HG02884 (cell line): ENCODE results near the gene TDRD12.
"Not testable (repeated sequence)": the region's sequence is repeated elsewhere in the genome, so short reads cannot be mapped to it uniquely, and the experiment has no call there.

ENCODE experiments used
- ATAC-seq: cut with Tn5 transposase; IDR thresholded peaks from one replicate; pipeline ENCODE4 v1.9.1; 2021; ENCODE audit warnings: mild to moderate bottlenecking, moderate library complexity; ENCODE audit not compliant: unreplicated experiment

Gene TDRD12

DNA sequence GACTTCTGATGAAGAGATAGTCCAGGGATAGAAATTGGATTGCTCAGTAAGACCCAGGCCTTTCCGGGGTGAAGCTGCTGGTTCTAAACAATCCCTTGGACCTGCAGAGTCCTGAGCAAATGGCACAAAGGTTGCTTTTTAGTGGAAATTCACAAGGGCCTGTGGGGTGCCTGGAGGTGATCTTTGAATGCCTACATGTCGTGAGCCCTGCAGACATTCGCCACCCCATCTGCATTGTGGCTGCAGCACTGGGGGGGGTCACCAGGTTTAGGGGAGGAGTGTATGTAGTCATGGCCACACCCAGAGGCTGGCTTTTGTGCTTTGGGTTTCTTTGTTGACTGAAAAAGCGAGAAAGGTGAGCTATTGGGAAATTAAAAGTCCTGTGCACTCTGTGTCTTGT lies 108.6 kb downstream of the TDRD12 start:
- ATAC-seq = no peak

DNA sequence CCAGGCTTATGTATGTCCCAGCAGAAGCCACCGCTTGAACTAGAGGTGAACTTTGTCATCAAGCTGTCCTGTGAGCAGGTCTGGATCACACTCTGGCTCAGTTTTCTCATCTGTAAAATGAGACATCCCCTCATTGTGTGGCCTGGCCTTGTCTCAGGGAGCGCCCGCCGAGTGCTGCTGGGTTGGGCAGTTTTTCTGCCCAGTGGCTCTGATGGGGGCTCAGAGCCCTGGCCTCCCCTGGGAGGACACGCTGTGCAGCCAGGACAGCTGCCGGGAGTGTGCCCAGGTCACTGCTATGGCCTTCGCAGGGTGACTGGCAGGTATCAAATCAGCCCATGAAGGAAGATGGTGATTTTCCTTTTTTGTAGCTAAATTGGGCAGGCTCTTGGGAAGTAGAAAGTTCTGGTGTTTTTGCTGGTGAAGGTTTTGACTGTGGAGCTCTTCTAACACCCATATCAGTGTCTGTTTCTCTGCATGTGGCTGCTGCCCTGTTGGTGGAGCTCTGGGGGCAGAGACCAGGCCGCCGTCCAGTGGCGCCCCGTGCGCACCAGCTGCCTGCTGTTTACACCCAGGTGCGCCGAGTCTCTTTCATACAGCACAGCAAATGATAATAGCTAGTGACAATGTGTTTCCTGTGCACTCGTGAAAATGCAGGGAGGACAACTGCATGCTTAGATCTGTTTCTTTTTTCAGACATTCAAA lies 109.2 kb downstream of the TDRD12 start:
- no peak for ATAC-seq

DNA sequence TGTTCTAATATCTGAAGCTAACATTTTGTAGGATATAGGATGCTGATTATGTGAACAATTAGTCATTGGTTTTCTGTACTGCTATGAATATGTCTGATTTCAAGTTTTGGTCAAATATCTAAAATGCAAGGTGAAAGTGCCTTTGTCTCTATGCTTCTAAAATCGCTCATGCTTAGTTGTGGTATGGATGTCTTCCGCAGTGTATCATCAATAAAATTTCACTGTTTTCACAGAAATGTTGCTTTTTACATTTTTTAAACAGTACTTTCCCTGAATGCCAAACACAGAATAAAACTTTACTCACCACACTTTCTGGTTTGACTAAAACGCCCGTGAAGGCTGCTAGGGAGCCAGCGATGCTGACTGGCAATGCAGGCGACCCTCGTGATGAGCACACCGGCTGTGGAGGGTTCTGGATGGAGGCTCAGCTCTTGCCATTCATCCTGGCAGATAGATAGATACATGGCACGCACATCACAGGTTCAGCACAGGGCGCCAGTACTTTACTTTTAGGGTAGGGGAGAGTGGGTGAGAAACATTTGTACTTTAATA lies 109.9 kb downstream of the TDRD12 start:
- no peak for ATAC-seq

DNA sequence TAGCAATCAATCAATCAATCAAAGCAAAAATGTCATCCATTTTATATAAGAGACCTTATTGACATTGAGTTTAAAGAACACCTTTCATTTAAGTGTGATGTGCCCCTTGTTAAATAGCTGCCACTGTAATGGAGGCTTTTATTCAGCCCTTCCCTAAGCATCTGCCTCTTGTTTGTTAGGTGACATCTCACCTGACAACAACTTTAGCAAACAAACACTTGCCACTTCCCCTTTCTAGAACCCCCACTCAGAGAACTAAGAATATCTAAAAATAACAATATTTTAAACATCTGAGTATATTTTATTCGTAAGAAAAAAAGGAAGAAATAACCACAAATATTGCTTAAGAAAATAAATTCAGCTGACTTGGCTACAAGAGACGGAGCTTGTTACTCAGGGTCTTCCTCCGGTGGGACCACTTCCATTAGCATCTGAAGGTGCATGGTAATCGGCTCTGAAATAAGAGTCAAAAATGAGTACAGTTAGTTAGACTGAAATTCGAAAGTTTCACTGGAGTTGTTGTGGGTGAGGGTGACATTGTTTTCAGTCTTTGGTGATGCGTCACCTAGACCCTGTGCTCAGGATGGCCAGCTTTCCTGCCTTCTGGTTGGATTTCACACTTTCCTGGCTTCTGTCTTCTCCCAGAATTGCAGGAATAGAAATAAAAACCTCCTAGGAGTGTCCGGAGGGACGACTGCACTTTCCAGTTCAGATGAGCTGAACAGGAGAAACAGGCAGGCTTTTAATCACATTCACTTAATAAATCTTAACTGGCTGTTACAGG lies 110.9 kb downstream of the TDRD12 start:
- no peak for ATAC-seq

- no peak for ATAC-seq
These were observed 112.0 kb downstream of the TDRD12 start for GRCh38 chr19:32831611-32832010.

GRCh38 chr19:32832094-32832493 lies 112.5 kb downstream of the TDRD12 start:
- not testable (repeated sequence) for ATAC-seq

DNA sequence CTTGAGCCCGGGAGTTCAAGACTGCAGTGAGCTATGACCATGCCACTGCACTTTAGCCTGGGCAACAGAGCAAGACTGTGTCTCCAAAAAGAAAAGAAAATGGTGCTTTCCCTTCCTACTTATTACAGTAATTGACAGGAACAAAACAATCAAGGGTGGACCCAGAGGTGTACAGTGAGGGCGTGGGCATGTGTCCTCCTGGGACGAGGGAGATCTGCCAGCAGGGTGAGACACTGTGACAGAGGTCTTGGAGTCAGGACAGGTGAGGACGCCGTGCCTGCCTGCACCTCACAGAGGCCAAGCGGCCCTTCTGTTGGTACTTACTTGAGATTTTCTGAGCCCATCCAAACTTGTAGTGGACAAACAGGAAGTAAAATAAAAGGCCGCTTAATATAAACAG lies 113.3 kb downstream of the TDRD12 start:
- not testable (repeated sequence) for ATAC-seq

GRCh38 chr19:32833388-32833787 lies 113.8 kb downstream of the TDRD12 start:
- not testable (repeated sequence) for ATAC-seq

DNA sequence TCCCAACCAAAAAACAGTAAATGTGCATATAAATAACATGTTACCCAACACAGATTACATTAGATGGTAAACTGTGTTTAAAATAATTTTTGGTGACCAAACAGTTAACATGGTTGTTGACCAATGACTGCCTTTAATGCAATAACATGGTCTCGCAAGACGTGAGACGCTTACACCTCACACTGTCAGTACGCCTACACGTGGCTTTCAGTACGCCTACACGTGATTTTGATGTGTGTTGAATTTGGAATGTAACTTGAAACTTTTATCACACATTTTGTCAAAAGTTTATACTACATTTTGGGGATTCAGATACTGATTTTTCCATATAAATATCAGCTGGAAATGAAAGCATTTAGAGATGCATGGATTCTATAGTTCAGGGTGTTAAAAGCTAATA lies 118.0 kb downstream of the TDRD12 start:
- ATAC-seq = no peak

DNA sequence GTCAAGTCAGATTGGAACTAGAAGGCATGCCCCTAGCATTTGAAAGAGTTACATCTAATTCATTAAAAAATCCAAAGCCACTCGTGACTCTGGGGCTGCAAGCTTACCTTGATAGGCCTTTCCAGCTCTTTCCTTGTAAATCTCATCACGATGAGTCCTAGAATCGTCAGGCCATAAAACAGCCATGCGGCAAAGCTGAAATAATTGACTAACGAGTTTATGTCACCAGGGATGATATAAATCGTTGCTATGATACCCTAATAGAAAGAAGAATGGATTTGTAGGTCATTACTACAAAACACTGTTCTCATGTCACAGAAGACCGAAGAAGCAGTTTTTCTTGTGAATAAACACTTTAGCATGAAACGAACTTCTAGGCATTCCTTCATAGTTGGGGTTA lies 122.5 kb downstream of the TDRD12 start:
- no peak for ATAC-seq

DNA sequence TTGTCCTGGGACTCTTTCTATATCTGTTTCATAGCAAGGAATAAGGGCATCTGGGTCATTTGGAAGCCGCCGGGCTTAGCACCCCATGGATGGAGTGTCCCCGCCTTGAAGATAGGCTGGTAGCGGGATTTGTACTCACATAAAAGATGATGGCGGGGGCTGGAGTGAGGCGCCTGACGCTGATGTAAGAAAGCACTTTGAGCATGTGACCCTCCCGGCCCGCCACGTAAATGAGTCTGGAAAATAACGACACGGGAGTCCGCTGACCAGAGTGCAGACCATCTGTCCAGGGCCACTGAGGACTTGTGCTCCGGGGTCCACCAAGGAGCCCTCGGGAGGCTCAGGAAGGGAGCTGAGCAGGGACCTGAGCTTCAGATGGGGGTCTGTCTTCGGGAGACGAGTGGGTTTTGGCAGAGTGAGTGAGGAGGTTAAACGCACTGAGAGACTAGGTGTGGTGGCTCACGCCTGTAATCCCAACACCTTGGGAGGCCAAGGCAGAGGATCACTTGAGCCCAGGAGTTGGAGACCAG lies 124.2 kb downstream of the TDRD12 start:
- no peak for ATAC-seq

DNA sequence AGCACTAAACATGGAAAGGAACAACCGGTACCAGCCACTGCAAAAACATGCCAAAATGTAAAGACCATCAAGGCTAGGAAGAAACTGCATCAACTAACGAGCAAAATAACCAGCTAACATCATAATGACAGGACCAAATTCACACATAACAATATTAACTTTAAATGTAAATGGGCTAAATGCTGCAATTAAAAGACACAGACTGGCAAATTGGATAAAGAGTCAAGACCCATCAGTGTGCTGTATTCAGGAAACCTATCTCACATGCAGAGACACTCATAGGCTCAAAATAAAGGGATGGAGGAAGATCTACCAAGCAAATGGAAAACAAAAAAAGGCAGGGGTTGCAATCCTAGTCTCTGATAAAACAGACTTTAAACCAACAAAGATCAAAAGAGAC lies 128.5 kb downstream of the TDRD12 start:
- ATAC-seq = not testable (repeated sequence)

GRCh38 chr19:32852216-32852615 lies 132.6 kb downstream of the TDRD12 start:
- ATAC-seq = no peak

DNA sequence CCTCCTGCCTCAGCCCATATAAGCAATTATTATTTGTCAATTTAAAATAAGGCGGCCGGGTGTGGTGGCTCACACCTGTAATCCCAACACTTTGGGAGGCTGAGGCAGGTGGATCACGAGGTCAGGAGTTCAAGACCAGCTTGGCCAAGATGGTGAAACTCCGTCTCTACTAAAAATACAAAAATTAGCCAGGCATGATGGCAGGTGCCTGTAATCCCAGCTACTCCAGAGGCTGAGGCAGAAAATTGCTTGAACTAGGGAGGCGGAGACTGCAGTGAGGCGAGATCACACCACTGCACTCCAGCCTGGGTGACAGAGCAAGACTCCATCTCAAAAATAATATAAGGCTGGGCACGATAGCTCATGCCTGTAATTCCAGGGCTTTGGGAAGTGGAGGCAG lies 137.3 kb downstream of the TDRD12 start:
- ATAC-seq = not testable (repeated sequence)

DNA sequence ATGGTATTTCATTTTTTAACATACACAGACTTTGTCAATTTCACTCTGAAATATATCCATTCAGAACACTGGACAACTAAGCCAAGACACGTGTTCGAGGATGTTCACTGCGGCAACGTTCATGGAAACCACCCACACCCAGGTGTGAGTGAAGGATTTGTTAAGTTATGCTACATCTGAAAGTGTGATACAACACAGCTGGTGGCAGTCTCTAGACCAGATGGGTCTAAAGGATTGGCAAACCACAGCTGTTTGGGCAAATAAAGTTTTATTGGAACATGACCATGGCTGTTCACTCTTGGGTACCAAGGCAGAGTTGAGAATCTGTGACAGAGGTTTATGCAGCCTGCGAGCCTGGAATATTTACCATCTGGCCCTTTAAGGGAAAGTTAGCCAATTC lies 138.0 kb downstream of the TDRD12 start:
- ATAC-seq = no peak

DNA sequence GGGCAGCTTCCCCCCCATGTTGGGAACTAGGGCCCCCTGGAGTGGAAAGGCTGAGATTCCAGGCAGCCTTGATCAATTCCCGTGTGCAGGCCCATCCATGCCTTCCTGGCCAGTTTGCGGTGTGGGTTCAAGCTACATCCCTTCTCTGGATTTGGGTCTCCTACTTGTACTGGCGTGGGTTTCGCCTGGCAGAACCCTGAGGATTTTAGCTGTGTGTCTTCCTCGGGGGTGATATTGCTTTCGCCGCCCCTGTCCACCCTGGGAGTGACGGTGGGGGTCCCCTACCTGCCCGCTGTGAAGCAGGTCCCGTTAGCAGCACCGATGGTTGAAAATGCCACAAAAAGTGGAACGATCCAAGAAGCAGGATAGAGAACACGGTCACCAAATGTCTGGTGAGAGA lies 138.6 kb downstream of the TDRD12 start:
- ATAC-seq = no peak

- no peak for ATAC-seq
These were observed 139.0 kb downstream of the TDRD12 start for GRCh38 chr19:32858559-32858958.

DNA sequence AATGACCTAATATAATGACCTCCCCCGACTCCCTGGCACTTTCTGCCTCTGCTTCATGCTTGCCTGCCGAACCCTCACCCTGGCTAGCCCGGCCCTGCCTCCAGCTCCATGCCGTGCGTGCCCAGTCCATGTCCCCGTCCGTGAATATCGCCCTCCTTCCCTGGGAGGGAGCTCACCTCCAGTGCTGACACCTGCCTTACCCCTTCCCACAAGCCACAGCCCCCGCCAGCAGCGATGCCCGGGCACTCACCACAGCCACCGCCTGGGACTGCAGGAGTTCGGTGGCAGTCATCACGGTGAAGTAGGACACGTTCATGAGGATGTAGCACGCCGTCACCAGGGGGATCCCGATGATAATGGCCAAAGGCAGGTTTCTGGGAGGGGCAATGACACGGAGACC lies 140.0 kb downstream of the TDRD12 start:
- no peak for ATAC-seq

- ATAC-seq = no peak
These were observed 142.0 kb downstream of the TDRD12 start for GRCh38 chr19:32861596-32861995.

DNA sequence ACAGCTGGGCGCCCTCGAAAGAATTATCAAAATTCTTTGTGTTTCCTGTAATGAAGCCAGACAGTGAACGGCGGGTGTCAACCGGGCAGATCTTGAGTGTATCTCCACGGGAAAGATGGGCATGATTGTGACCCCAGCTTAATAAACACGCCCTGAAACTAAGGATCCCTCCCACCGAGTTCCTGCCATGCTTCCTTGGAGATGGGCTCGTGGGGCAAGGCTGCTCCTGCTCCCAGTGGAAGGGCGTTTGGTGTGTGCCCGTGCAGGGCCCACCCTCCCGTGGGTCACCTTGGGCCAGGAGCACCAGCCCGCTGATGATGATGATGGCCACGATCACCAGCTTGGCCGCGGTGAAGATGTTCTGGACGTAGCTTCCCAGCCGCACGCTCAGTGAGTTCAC lies 142.6 kb downstream of the TDRD12 start:
- ATAC-seq = no peak

DNA sequence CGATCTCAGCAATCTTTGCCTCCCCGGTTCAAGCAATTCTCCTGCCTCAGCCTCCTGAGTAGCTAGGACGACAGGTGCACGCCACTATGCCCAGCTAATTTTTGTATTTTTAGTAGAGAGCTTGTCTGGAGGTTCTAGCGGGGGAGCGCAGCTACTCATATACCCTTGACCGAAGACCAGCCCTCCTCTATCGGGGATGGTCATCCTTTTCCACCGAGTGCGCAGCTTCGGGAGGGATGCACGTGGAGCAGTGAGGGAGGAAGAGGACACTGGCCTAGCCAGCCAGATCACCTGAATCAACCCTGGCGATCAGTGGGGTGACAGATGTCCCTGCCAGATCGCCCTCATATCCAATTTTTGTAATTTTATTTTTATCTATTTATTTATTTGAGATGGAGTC lies 143.2 kb downstream of the TDRD12 start:
- ATAC-seq = no peak

GRCh38 chr19:32863301-32863700 lies 143.7 kb downstream of the TDRD12 start:
- ATAC-seq = no peak
